ENCODE data around the gene ZNF324. TPM values are rescaled to one million over a fixed set of nuclear protein-coding genes. Genes with fewer than 3 reads are reported as not detected.

ZNF324 gene
- total and polyA plus RNA-seq, 4 donors: 4.6 to 13.9 (median 8.9) TPM

- TF ChIP-seq CTCF (IDR thresholded peaks at IDR 0.05; ENCODE audit: control extremely low read depth, extremely low read depth): no peak
- no peak for DNase-seq
- H3K27ac ChIP-seq (ENCODE audit: low read depth in 1 of 2, low read length in 1 of 2): no peak overlapping the region
- ATAC-seq (ENCODE audit: insufficient read depth, low FRiP score): no peak
- no peaks in the 10 kb centered on the region for H3K9me3 ChIP-seq (ENCODE audit: control insufficient read depth in 4 of 4, insufficient read depth in 3 of 4, low read length in 3 of 4)
- WGBS, 2 donors: 96% methylated on average over 39 of the region's 39 CpGs
- peaks cover 2 to 37% (median 10%) of the 10 kb centered on the region in 4 donors for H3K36me3 ChIP-seq (ENCODE audit: control insufficient read depth in 4 of 4, insufficient read depth in 4 of 4, low read length in 4 of 4)
- no peak overlapping the region for H3K9ac ChIP-seq (ENCODE audit: insufficient read depth in 1 of 2, low read length in 2 of 2)
- H3K27me3 ChIP-seq (ENCODE audit: control insufficient read depth in 3 of 3, insufficient read depth in 3 of 3, low read length in 2 of 3): no peaks in the 10 kb centered on the region
- no peak overlapping the region for H3K4me3 ChIP-seq
- H3K4me1 ChIP-seq (ENCODE audit: control insufficient read depth in 5 of 5, insufficient read depth in 5 of 5, low read length in 5 of 5): peaks cover 0 to 18% (median 6%) of the 10 kb centered on the region in 5 donors
These were observed 4.9 kb downstream of the ZNF324 start for GRCh38 chr19:58471736-58472135.

- peaks cover 0 to 17% (median 5%) of the 10 kb centered on the region in 5 donors for H3K4me1 ChIP-seq (ENCODE audit: control insufficient read depth in 5 of 5, insufficient read depth in 5 of 5, low read length in 5 of 5)
- H3K27me3 ChIP-seq (ENCODE audit: control insufficient read depth in 3 of 3, insufficient read depth in 3 of 3, low read length in 2 of 3): no peaks in the 10 kb centered on the region
- H3K27ac ChIP-seq (ENCODE audit: low read depth in 1 of 2, low read length in 1 of 2): no peak overlapping the region
- H3K9ac ChIP-seq (ENCODE audit: insufficient read depth in 1 of 2, low read length in 2 of 2): no peak overlapping the region
- H3K36me3 ChIP-seq (ENCODE audit: control insufficient read depth in 4 of 4, insufficient read depth in 4 of 4, low read length in 4 of 4): peaks cover 2 to 37% (median 12%) of the 10 kb centered on the region in 4 donors
- no peak for ATAC-seq (ENCODE audit: insufficient read depth, low FRiP score)
- no peaks in the 10 kb centered on the region for H3K9me3 ChIP-seq (ENCODE audit: control insufficient read depth in 4 of 4, insufficient read depth in 3 of 4, low read length in 3 of 4)
- no peak for DNase-seq
- H3K4me3 ChIP-seq: no peak overlapping the region
- no peak for TF ChIP-seq CTCF (IDR thresholded peaks at IDR 0.05; ENCODE audit: control extremely low read depth, extremely low read depth)
These were observed 6.9 kb downstream of the ZNF324 start for GRCh38 chr19:58473775-58474174.

GRCh38 chr19:58474291-58474996 lies 7.6 kb downstream of the ZNF324 start:
- Histone ChIP-seq H3K4me1 (ENCODE audit: control insufficient read depth in 5 of 5, insufficient read depth in 5 of 5, low read length in 5 of 5) (peaks cover 0 to 15% (median 5%) of the 10 kb centered on the region in 5 donors), H3K9ac (ENCODE audit: insufficient read depth in 1 of 2, low read length in 2 of 2) (no peak overlapping the region), H3K36me3 (ENCODE audit: control insufficient read depth in 4 of 4, insufficient read depth in 4 of 4, low read length in 4 of 4) (peaks cover 2 to 33% (median 12%) of the 10 kb centered on the region in 4 donors), H3K4me3 (no peak overlapping the region), H3K27me3 (ENCODE audit: control insufficient read depth in 3 of 3, insufficient read depth in 3 of 3, low read length in 2 of 3) (no peaks in the 10 kb centered on the region), H3K9me3 (ENCODE audit: control insufficient read depth in 4 of 4, insufficient read depth in 3 of 4, low read length in 3 of 4) (no peaks in the 10 kb centered on the region), H3K27ac (ENCODE audit: low read depth in 1 of 2, low read length in 1 of 2) (no peak overlapping the region)
- TF ChIP-seq CTCF (IDR thresholded peaks at IDR 0.05; ENCODE audit: control extremely low read depth, extremely low read depth): no peak
- ATAC-seq (ENCODE audit: insufficient read depth, low FRiP score): no peak
- WGBS, 2 donors: 89 to 92% methylated on average over 12 of the region's 12 CpGs
- no peak for DNase-seq

All from lung (tissue), 12 donors.